CD4-positive, alpha-beta memory T cell (primary cell): ENCODE results near the gene ZNF70. TPM values are rescaled to one million over a fixed set of nuclear protein-coding genes. Genes with fewer than 3 reads are reported as not detected.

Source experiments
- CTCF ChIA-PET: fragments of 350-600 bp; sonication (Branson Sonifier 250); formaldehyde crosslinking; loops from one replicate; lab custom pipeline; 2021; ENCODE audit warnings: inconsistent platforms; ENCODE audit not compliant: partially characterized antibody; lab: Charles Lee
- POLR2A ChIA-PET: fragments of 350-600 bp; sonication (Branson Sonifier 250); formaldehyde crosslinking; loops from one replicate; lab custom pipeline; 2021; ENCODE audit not compliant: partially characterized antibody; lab: Charles Lee
- DNase-seq, 5 donors: peaks; one replicate each; pipeline versions ENCODE4 v3.0.0 to v3.0.0-alpha.2; 2020 to 2022; ENCODE audit warnings: mixed read lengths in 1 of 5
- H3K27ac ChIP-seq: one replicate; pipeline ENCODE4 v1.7.0; 2013; ENCODE audit warnings: low read depth, low read length
- H3K27me3 ChIP-seq: 2 replicates; pipeline ENCODE4 v1.7.0; 2013; ENCODE audit warnings: mild to moderate bottlenecking, low read length, moderate library complexity; ENCODE audit not compliant: insufficient read depth
- H3K36me3 ChIP-seq: 2 replicates; pipeline ENCODE4 v1.7.0; 2013; ENCODE audit warnings: mild to moderate bottlenecking, low read length, moderate library complexity; ENCODE audit not compliant: insufficient read depth
- H3K4me1 ChIP-seq: 2 replicates; pipeline ENCODE4 v1.7.0; 2013; ENCODE audit warnings: mild to moderate bottlenecking, low read length, moderate library complexity; ENCODE audit not compliant: insufficient read depth
- H3K4me3 ChIP-seq, 2 donors: one replicate each; pipeline ENCODE4 v1.7.0; 2013; ENCODE audit warnings: low read length in 2 of 2, mild to moderate bottlenecking in 1 of 2
- H3K9me3 ChIP-seq, 2 donors: one replicate each; pipeline ENCODE4 v1.7.0; 2013; ENCODE audit warnings: low read length in 2 of 2, control low read depth in 1 of 2; ENCODE audit not compliant: control insufficient read depth in 1 of 2
- H3K27ac Mint-ChIP-seq, 7 donors: one replicate each; pipeline ENCODE4 v1.8.0; 2020 to 2021; ENCODE audit warnings: mixed read lengths in 7 of 7, mild to moderate bottlenecking in 6 of 7, inconsistent platforms in 3 of 7, moderate library complexity in 3 of 7
- H3K27me3 Mint-ChIP-seq, 2 donors: one replicate each; pipeline ENCODE4 v1.8.0; 2020 to 2021; ENCODE audit warnings: mixed read lengths in 2 of 2
- H3K36me3 Mint-ChIP-seq, 2 donors: one replicate each; pipeline ENCODE4 v1.8.0; 2020 to 2021; ENCODE audit warnings: mixed read lengths in 2 of 2, inconsistent platforms in 1 of 2, mild to moderate bottlenecking in 1 of 2
- H3K4me1 Mint-ChIP-seq, 4 donors: one replicate each; pipeline ENCODE4 v1.8.0; 2020 to 2021; ENCODE audit warnings: mixed read lengths in 4 of 4, mild to moderate bottlenecking in 1 of 4
- H3K4me3 Mint-ChIP-seq, 8 donors: one replicate each; pipeline ENCODE4 v1.8.0; 2020 to 2021; ENCODE audit warnings: mixed read lengths in 8 of 8, mild to moderate bottlenecking in 7 of 8, moderate library complexity in 6 of 8, inconsistent platforms in 3 of 8
- H3K9me3 Mint-ChIP-seq, 8 donors: one replicate each; pipeline ENCODE4 v1.8.0; 2020 to 2021; ENCODE audit warnings: mixed read lengths in 8 of 8, mild to moderate bottlenecking in 5 of 8, inconsistent platforms in 3 of 8, moderate library complexity in 1 of 8
- intact Hi-C: fragments of 100-400 bp; cut with micrococcal nuclease; formaldehyde crosslinking; loops from one replicate; pipeline ENCODE4 v1.15.1; 2023
- polyA plus RNA-seq, 2 donors: library from polyadenylated mRNA; unstranded; fragments of 300-500 nt; fragmentation: Illumina TruSeq; gene quantifications; one replicate each; pipeline ENCODE4 v1.2.3, GENCODE V29; 2021
- total RNA-seq, 2 experiments: library from RNA; stranded (reverse); gene quantifications; one replicate each; pipeline ENCODE4 v1.2.3, GENCODE V29; 2021

The ZNF70 gene
- total and polyA plus RNA-seq, 4 experiments from 2014 or later: 0.37 to 7.4 (median 6.4) TPM; not detected in 1

DNA sequence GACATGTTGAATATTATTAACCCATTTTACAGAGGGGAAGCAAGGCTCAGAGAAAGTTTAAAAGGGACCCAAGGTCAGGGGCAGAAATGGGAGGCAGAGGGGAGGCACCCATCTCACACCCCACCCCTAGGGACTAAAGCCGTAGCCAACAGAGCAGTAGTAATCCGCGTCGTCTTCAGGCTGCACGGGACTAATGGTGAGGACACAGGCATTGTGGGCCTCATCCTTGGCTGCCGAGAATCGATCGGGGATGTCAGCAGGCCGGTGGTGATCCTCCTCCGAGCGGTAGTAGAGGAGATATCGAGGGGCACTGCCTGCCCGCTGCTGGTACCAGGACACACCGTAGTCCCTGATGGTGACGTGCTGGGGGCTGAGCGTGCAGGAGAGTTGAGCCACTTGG is 1.8 kb upstream of the ZNF70 start:
- Mint-ChIP-seq H3K4me3 (peak overlapping the region in 5 of 8 donors; percentile 36 to 80 (median 63)), H3K27me3 (no peaks in the 10 kb centered on the region), H3K27ac (peak overlapping the region in 2 of 7 donors; percentile 37 to 69), H3K9me3 (no peaks in the 10 kb centered on the region), H3K36me3 (no peaks in the 10 kb centered on the region), H3K4me1 (peaks cover 7 to 21% (median 12%) of the 10 kb centered on the region in 4 donors)
- no peak for DNase-seq
- ChIA-PET POLR2A (interaction anchor here (2.3 kb wide), 1 partner anchor 11 kb away, joined by 8 read pairs; the partner anchor contains the start of gene C22orf15), CTCF (no interaction called here)
- peaks cover 13% of the 10 kb centered on the region for H3K4me1 ChIP-seq
- H3K36me3 ChIP-seq: no peaks in the 10 kb centered on the region
- H3K27ac ChIP-seq: no peak overlapping the region
- H3K27me3 ChIP-seq: no peaks in the 10 kb centered on the region
- intact Hi-C loops: loop anchor here (5.0 kb wide), 1 partner anchor 35 kb away; no protein-coding TSS in a partner anchor
- no peaks in the 10 kb centered on the region for H3K9me3 ChIP-seq
- H3K4me3 ChIP-seq: no peak overlapping the region

GRCh38 chr22:23752090-23752691 is 1.3 kb upstream of the ZNF70 start:
- Histone ChIP-seq H3K9me3 (no peaks in the 10 kb centered on the region), H3K27ac (no peak overlapping the region), H3K36me3 (no peaks in the 10 kb centered on the region), H3K27me3 (no peaks in the 10 kb centered on the region), H3K4me1 (peaks cover 13% of the 10 kb centered on the region), H3K4me3 (no peak overlapping the region)
- Mint-ChIP-seq H3K27ac (peak overlapping the region in 6 of 7 donors; percentile 53 to 87 (median 70)), H3K4me1 (peaks cover 7 to 21% (median 12%) of the 10 kb centered on the region in 4 donors), H3K27me3 (no peaks in the 10 kb centered on the region), H3K9me3 (no peaks in the 10 kb centered on the region), H3K36me3 (no peaks in the 10 kb centered on the region), H3K4me3 (peak overlapping the region; percentile 63 to 85 (median 77))
- intact Hi-C loops: loop anchor here (5.0 kb wide), 1 partner anchor 35 kb away; no protein-coding TSS in a partner anchor
- CTCF ChIA-PET: no interaction called here
- no peak for DNase-seq
- POLR2A ChIA-PET: interaction anchor here (1.1 to 3.0 kb wide), 5 partner anchors 11 to 161 kb away, joined by 3 to 18 read pairs (median 10); partner anchors contain the start of genes C22orf15, MIF and SLC2A11

- Mint-ChIP-seq H3K36me3 (peaks cover 3 to 4% of the 10 kb centered on the region in 2 donors), H3K4me1 (peaks cover 7 to 21% (median 12%) of the 10 kb centered on the region in 4 donors), H3K27me3 (no peaks in the 10 kb centered on the region), H3K27ac (peak overlapping the region in 5 of 7 donors; percentile 55 to 79 (median 61)), H3K4me3 (peak overlapping the region; percentile 62 to 85 (median 76)), H3K9me3 (no peaks in the 10 kb centered on the region)
- ChIA-PET POLR2A (interaction anchor here (1.1 to 3.0 kb wide), 9 partner anchors 12 to 162 kb away, joined by 3 to 18 read pairs (median 10); partner anchors contain the start of genes C22orf15, CHCHD10, MIF and SLC2A11), CTCF (interaction anchor here (1.1 kb wide), 1 partner anchor 33 kb away, joined by 3 read pairs; no protein-coding TSS in a partner anchor)
- H3K27ac ChIP-seq: peak overlapping the region; percentile 67
- no peaks in the 10 kb centered on the region for H3K36me3 ChIP-seq
- H3K9me3 ChIP-seq: no peaks in the 10 kb centered on the region
- peak overlapping the region; percentile 42 to 82 for H3K4me3 ChIP-seq
- no peak for DNase-seq
- H3K27me3 ChIP-seq: no peaks in the 10 kb centered on the region
- intact Hi-C loops: loop anchor here (1.0 to 5.0 kb wide), 5 partner anchors 16 to 55 kb away; partner anchors contain the start of genes CHCHD10 and MMP11
- H3K4me1 ChIP-seq: peaks cover 13% of the 10 kb centered on the region
These were observed 607 bp upstream of the ZNF70 start for GRCh38 chr22:23751441-23751996.

DNA sequence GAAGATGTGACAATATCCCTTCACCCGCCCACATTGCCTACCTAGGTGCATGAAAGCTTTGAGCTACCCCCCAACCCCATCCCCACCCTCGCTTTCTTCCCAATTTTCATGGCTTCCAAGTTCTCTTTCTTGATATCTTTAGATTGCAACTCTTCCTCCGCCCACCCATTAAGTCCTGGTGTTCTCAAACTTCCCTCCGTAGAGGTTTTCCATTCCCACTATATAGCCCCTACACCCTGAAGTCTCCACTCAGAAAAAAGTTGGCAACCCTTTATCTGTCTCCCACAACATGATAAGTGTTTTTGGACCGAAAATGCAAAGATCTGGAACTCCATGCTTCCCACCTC is 572 bp downstream of the ZNF70 start:
- H3K4me3 ChIP-seq: peak overlapping the region; percentile 73
- H3K27ac Mint-ChIP-seq: peak overlapping the region; percentile 34 to 84 (median 77)

DNA sequence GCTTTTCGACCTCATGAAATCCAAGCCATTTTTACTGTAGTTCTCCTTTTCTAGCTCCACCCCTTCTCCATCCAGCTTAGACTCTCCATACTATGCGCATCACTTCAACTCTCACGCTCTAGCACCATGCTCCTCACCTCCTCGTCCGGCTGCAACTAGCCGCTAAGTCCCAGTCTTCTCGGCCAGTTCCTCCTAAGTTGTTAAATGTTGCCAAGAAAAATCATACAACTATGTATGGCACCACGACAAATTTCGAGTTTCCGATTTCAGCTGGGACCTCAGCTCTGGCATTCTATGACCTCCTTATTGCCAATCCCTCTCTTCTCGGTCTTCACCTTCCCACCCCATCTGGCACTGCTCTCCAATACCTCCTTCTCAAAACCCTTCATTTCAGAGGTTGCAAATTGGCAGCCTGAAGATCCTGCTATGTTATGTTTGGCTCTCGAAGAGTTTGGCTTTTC is 1.0 kb downstream of the ZNF70 start:
- H3K9me3 Mint-ChIP-seq: peaks cover 0 to under 1% (median under 1%) of the 10 kb centered on the region in 8 donors
- H3K4me3 ChIP-seq: no peak overlapping the region
- ChIA-PET CTCF (interaction anchor here (1.2 to 1.7 kb wide), 2 partner anchors 8 to 21 kb away, joined by 3 to 7 read pairs; no protein-coding TSS in a partner anchor), POLR2A (interaction anchor here (2.0 to 3.0 kb wide), 3 partner anchors 33 to 144 kb away, joined by 11 to 15 read pairs (median 14); partner anchors contain the start of genes MIF and SMARCB1)
- no peak for DNase-seq
- peaks cover 13% of the 10 kb centered on the region for H3K4me1 ChIP-seq
- peak overlapping the region in 5 of 7 donors; percentile 10 to 84 (median 59) for H3K27ac Mint-ChIP-seq
- peaks cover 10 to 25% (median 12%) of the 10 kb centered on the region in 4 donors for H3K4me1 Mint-ChIP-seq
- peak overlapping the region; percentile 76 to 83 (median 79) for H3K4me3 Mint-ChIP-seq
- no peaks in the 10 kb centered on the region for H3K36me3 ChIP-seq
- peaks cover 7 to 14% of the 10 kb centered on the region in 2 donors for H3K36me3 Mint-ChIP-seq
- no peaks in the 10 kb centered on the region for H3K27me3 ChIP-seq
- intact Hi-C loops: loop anchor here (5.0 kb wide), 1 partner anchor 33 kb away; no protein-coding TSS in a partner anchor
- no peaks in the 10 kb centered on the region for H3K27me3 Mint-ChIP-seq
- H3K27ac ChIP-seq: no peak overlapping the region
- H3K9me3 ChIP-seq: no peaks in the 10 kb centered on the region

More for the DNA sequence above, 572 bp downstream of the ZNF70 start:
- Histone ChIP-seq H3K27me3 (no peaks in the 10 kb centered on the region), H3K4me1 (peaks cover 13% of the 10 kb centered on the region), H3K9me3 (no peaks in the 10 kb centered on the region), H3K36me3 (no peaks in the 10 kb centered on the region), H3K27ac (peak overlapping the region; percentile 40)
- ChIA-PET POLR2A (interaction anchor here (0.6 to 3.0 kb wide), 10 partner anchors 9 to 144 kb away, joined by 3 to 18 read pairs (median 10); partner anchors contain the start of genes C22orf15, CHCHD10, MIF and SLC2A11), CTCF (interaction anchor here (0.6 to 1.2 kb wide), 3 partner anchors 8 to 108 kb away, joined by 3 to 4 read pairs (median 3); no protein-coding TSS in a partner anchor)
- Mint-ChIP-seq H3K4me3 (peak overlapping the region; percentile 76 to 83 (median 79)), H3K27me3 (no peaks in the 10 kb centered on the region), H3K36me3 (peaks cover 3 to 9% of the 10 kb centered on the region in 2 donors), H3K9me3 (no peaks in the 10 kb centered on the region), H3K4me1 (peaks cover 7 to 21% (median 12%) of the 10 kb centered on the region in 4 donors)
- DNase-seq: no peak
- intact Hi-C loops: loop anchor here (5.0 kb wide), 1 partner anchor 33 kb away; no protein-coding TSS in a partner anchor

DNA sequence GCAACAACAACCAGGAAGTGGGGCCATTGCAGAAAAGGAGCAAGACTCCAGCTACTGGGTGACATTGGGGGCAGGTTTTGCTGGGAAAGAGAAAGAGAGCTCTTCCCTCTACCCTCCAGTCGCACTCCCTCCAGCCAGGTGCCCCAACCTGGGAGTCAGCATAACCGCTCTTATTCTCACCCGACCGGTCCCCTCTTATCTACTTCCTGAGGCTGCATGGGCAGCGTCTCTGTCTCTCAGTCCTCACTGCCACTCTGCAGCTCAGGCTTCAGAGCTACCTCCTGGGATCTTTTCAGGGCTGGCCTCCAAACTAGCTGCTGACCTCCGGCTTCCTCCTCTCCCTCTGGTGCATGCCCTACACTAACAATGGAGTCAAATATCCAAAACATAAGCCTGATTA is 5.1 kb downstream of the ZNF70 start:
- Histone ChIP-seq H3K27me3 (no peaks in the 10 kb centered on the region), H3K36me3 (no peaks in the 10 kb centered on the region), H3K4me3 (no peak overlapping the region), H3K9me3 (no peaks in the 10 kb centered on the region), H3K27ac (no peak overlapping the region), H3K4me1 (peaks cover 8% of the 10 kb centered on the region)
- DNase-seq: no peak
- no peak overlapping the region for H3K4me3 Mint-ChIP-seq
- H3K27me3 Mint-ChIP-seq: no peaks in the 10 kb centered on the region
- H3K36me3 Mint-ChIP-seq: peaks cover 26 to 31% of the 10 kb centered on the region in 2 donors
- intact Hi-C loops: no loop called here
- no peak overlapping the region for H3K27ac Mint-ChIP-seq
- peaks cover 10 to 16% (median 10%) of the 10 kb centered on the region in 4 donors for H3K4me1 Mint-ChIP-seq
- CTCF ChIA-PET: interaction anchor here (0.6 kb wide), 1 partner anchor 17 kb away, joined by 3 read pairs; the partner anchor contains the start of gene C22orf15
- POLR2A ChIA-PET: interaction anchor here (0.5 kb wide), 1 partner anchor 9 kb away, joined by 3 read pairs; no protein-coding TSS in a partner anchor
- H3K9me3 Mint-ChIP-seq: peaks cover 0 to 9% (median 2%) of the 10 kb centered on the region in 8 donors
